ENCODE measurements around the gene DGCR6L. TPM values are rescaled to one million over a fixed set of nuclear protein-coding genes. Genes with fewer than 3 reads are reported as not detected.
"Not testable (repeated sequence)": the region's sequence is repeated elsewhere in the genome, so short reads cannot be mapped to it uniquely, and the experiment has no call there.

DGCR6L gene
- total RNA-seq, 1 experiment from 2014 or later = 38.6 TPM

DNA sequence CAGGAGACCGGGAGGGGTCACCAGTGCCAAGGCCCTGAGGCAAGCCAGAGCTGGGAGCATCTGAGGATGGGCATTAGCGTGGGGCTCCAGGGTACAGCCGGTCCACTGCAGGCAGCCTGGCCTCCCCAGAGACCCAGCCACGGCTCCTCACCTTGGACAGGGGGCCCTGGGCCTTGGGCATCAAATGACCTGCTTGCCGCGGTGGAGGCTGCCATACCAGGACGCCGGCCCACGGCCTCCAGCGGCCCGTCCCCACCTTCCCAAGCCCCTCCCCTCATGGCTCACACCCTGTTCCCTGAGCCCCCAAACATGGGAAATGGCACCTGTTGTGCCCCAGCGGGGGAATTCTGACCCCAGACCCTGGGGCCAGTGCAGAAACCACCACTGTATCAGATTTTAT, 39.0 kb downstream of the DGCR6L start:
- Histone ChIP-seq H4K8ac (replicated peaks; ENCODE audit: insufficient read length, low read depth, low read length) (no peak overlapping the region), H4K20me1 (ENCODE audit: control insufficient read depth, insufficient read depth, insufficient read length) (no peaks in the 10 kb centered on the region), H3K14ac (ENCODE audit: insufficient read depth, low read length) (no peak overlapping the region), H2BK120ac (ENCODE audit: low read depth, low read length, poor library complexity, severe bottlenecking) (no peak overlapping the region), H3K4me1 (ENCODE audit: insufficient read depth, low read length) (no peaks in the 10 kb centered on the region), H3K27ac (ENCODE audit: insufficient read length, low read depth, low read length) (no peak overlapping the region), H2BK15ac (ENCODE audit: low read depth, low read length) (no peak overlapping the region), H2BK12ac (ENCODE audit: insufficient read length, low read depth, low read length) (no peak overlapping the region), H2BK20ac (ENCODE audit: low read depth, low read length, poor library complexity, severe bottlenecking) (no peak overlapping the region), H3K23me2 (ENCODE audit: insufficient read length, low read depth, low read length, poor library complexity, severe bottlenecking) (no peaks in the 10 kb centered on the region), H2AK5ac (ENCODE audit: insufficient read length, low read length) (no peak overlapping the region), H3K9ac (ENCODE audit: extremely low read depth, insufficient read length, low read length) (no peak overlapping the region), H4K91ac (ENCODE audit: insufficient read length, low read depth, low read length) (no peak overlapping the region), H3K4me2 (ENCODE audit: insufficient read depth, insufficient read length, low read length) (no peak overlapping the region), H4K5ac (ENCODE audit: insufficient read length, low read depth, low read length) (no peak overlapping the region), H3K23ac (ENCODE audit: insufficient read length, low read depth, low read length) (no peak overlapping the region), H3K4ac (ENCODE audit: low read depth, low read length) (no peak overlapping the region), H3K9me3 (ENCODE audit: control insufficient read depth, low read depth, low read length) (no peaks in the 10 kb centered on the region), H2BK5ac (ENCODE audit: insufficient read length, low read length) (no peak overlapping the region), H3K18ac (ENCODE audit: insufficient read length, low read depth, low read length) (no peak overlapping the region), H3K79me2 (ENCODE audit: insufficient read depth, low read length) (no peaks in the 10 kb centered on the region), H3K27me3 (ENCODE audit: insufficient read depth, low read length) (no peaks in the 10 kb centered on the region), H2AFZ (ENCODE audit: low read length) (no peak overlapping the region), H3K79me1 (ENCODE audit: insufficient read depth, low read depth, low read length, poor library complexity, severe bottlenecking) (no peaks in the 10 kb centered on the region), H3T11ph (ENCODE audit: low read length) (no peak overlapping the region), H3K56ac (ENCODE audit: insufficient read length, low read depth, low read length) (no peak overlapping the region)
- H3K4me3 Mint-ChIP-seq = no peak overlapping the region
- no peak for TF ChIP-seq CTCF (conservative IDR thresholded peaks at IDR 0.05)
- H3K9me3 Mint-ChIP-seq = no peaks in the 10 kb centered on the region
- no peaks in the 10 kb centered on the region for H3K36me3 Mint-ChIP-seq (ENCODE audit: insufficient read depth in 1 of 3, low read depth in 3 of 3)
- no peaks in the 10 kb centered on the region; the same call in 1 of the 2 replicates for H3K27me3 Mint-ChIP-seq (ENCODE audit: low read depth)
- no CpG with 5 or more reads among the region's 12 CpGs for WGBS (ENCODE audit: extremely low coverage, insufficient read length, low lambda C conversion rate)
- no peak overlapping the region for H3K27ac Mint-ChIP-seq
- H3K4me1 Mint-ChIP-seq = peaks cover 10 to 17% of the 10 kb centered on the region in 2 experiments
- DNase-seq = no peak

DNA sequence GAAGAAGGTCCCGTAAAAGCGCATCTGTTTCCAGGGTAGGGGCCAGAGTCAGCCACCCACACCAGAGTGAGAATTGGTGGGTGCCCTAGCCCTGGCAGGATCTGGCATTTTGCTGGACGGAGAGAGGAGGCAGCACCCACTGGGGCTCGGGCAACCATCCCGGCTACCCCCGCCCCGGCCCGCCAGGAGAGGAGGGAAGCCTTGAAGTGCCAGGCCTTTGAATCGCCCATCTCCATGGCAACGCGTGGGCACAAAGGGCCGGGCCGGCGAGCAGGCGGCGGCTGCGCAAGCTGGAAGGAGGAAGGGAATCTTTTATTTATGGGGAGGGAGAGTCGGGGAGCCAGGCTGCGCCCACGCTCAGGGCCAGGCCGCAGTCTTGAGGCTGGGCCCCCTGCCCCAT, 39.7 kb downstream of the DGCR6L start:
- not testable (repeated sequence) for H4K5ac ChIP-seq (ENCODE audit: insufficient read length, low read depth, low read length); H3K9me3 Mint-ChIP-seq; H3K23me2 ChIP-seq (ENCODE audit: insufficient read length, low read depth, low read length, poor library complexity, severe bottlenecking); H3K79me2 ChIP-seq (ENCODE audit: insufficient read depth, low read length); H3K4me2 ChIP-seq (ENCODE audit: insufficient read depth, insufficient read length, low read length); H3K27ac ChIP-seq (ENCODE audit: insufficient read length, low read depth, low read length); H2BK5ac ChIP-seq (ENCODE audit: insufficient read length, low read length); H3T11ph ChIP-seq (ENCODE audit: low read length); H2BK12ac ChIP-seq (ENCODE audit: insufficient read length, low read depth, low read length); H2BK120ac ChIP-seq (ENCODE audit: low read depth, low read length, poor library complexity, severe bottlenecking); H4K20me1 ChIP-seq (ENCODE audit: control insufficient read depth, insufficient read depth, insufficient read length); H3K4me3 Mint-ChIP-seq; H3K56ac ChIP-seq (ENCODE audit: insufficient read length, low read depth, low read length); H3K9me3 ChIP-seq (ENCODE audit: control insufficient read depth, low read depth, low read length); H2BK15ac ChIP-seq (ENCODE audit: low read depth, low read length); H2BK20ac ChIP-seq (ENCODE audit: low read depth, low read length, poor library complexity, severe bottlenecking); H3K27me3 Mint-ChIP-seq (ENCODE audit: low read depth); H3K36me3 Mint-ChIP-seq (ENCODE audit: insufficient read depth in 1 of 3, low read depth in 3 of 3); H3K4ac ChIP-seq (ENCODE audit: low read depth, low read length); H3K4me1 ChIP-seq (ENCODE audit: insufficient read depth, low read length); H2AFZ ChIP-seq (ENCODE audit: low read length); H3K27me3 ChIP-seq (ENCODE audit: insufficient read depth, low read length); H4K8ac ChIP-seq (replicated peaks; ENCODE audit: insufficient read length, low read depth, low read length); DNase-seq; H3K79me1 ChIP-seq (ENCODE audit: insufficient read depth, low read depth, low read length, poor library complexity, severe bottlenecking); H3K23ac ChIP-seq (ENCODE audit: insufficient read length, low read depth, low read length); H4K91ac ChIP-seq (ENCODE audit: insufficient read length, low read depth, low read length); H3K27ac Mint-ChIP-seq; H3K9ac ChIP-seq (ENCODE audit: extremely low read depth, insufficient read length, low read length); H3K14ac ChIP-seq (ENCODE audit: insufficient read depth, low read length); H2AK5ac ChIP-seq (ENCODE audit: insufficient read length, low read length); H3K18ac ChIP-seq (ENCODE audit: insufficient read length, low read depth, low read length)
- peaks cover 10 to 18% of the 10 kb centered on the region in 2 experiments for H3K4me1 Mint-ChIP-seq
- no CpG with 5 or more reads among the region's 21 CpGs for WGBS (ENCODE audit: extremely low coverage, insufficient read length, low lambda C conversion rate)

All from H9 (cell line).